ENCODE data around the gene CLPTM1L.

CLPTM1L gene

GRCh38 chr5:1367149-1367548, 22.2 kb upstream of the CLPTM1L start:
- ChIA-PET CTCF (no interaction called here), POLR2A (no interaction called here)
- TF ChIP-seq PKNOX1 (IDR thresholded peaks at IDR 0.05) (no peak), ZNF384 (IDR thresholded peaks at IDR 0.05) (no peak), ARNT (IDR thresholded peaks at IDR 0.05) (no peak), FOXM1 (IDR thresholded peaks at IDR 0.05; ENCODE audit: borderline replicate concordance) (no peak), SUZ12 (IDR thresholded peaks at IDR 0.05) (no peak), LEF1 (IDR thresholded peaks at IDR 0.05; ENCODE audit: borderline replicate concordance) (no peak), TARDBP (IDR thresholded peaks at IDR 0.05) (no peak), BHLHE40 (IDR thresholded peaks at IDR 0.05; ENCODE audit: borderline replicate concordance) (no peak), HDGF (IDR thresholded peaks at IDR 0.05; ENCODE audit: borderline replicate concordance) (no peak), FOXA1 (IDR thresholded peaks at IDR 0.05) (no peak), SP1 (IDR thresholded peaks at IDR 0.05) (no peak), CTBP1 (IDR thresholded peaks at IDR 0.05; ENCODE audit: borderline replicate concordance) (no peak), L3MBTL2 (conservative IDR thresholded peaks at IDR 0.05) (no peak), NFRKB (IDR thresholded peaks at IDR 0.05) (no peak), FOXK2 (IDR thresholded peaks at IDR 0.05) (no peak), ELF4 (IDR thresholded peaks at IDR 0.05) (no peak)
- no peak for DNase-seq (ENCODE audit: extremely low spot score)

- ChIA-PET CTCF (no interaction called here), POLR2A (no interaction called here)
- TF ChIP-seq FOXM1 (IDR thresholded peaks at IDR 0.05; ENCODE audit: borderline replicate concordance): no peak
- no peak for TF ChIP-seq NFRKB (IDR thresholded peaks at IDR 0.05)
- DNase-seq (ENCODE audit: extremely low spot score): no peak
These were observed 21.6 kb upstream of the CLPTM1L start for GRCh38 chr5:1366514-1366913.

- TF ChIP-seq CTBP1 (IDR thresholded peaks at IDR 0.05; ENCODE audit: borderline replicate concordance): no peak
- TF ChIP-seq L3MBTL2 (conservative IDR thresholded peaks at IDR 0.05): no peak
- TF ChIP-seq ELF4 (IDR thresholded peaks at IDR 0.05): no peak
- no peak for TF ChIP-seq BHLHE40 (IDR thresholded peaks at IDR 0.05; ENCODE audit: borderline replicate concordance)
- no peak for TF ChIP-seq TARDBP (IDR thresholded peaks at IDR 0.05)
- no peak for TF ChIP-seq NFRKB (IDR thresholded peaks at IDR 0.05)
- TF ChIP-seq PKNOX1 (IDR thresholded peaks at IDR 0.05): no peak
- no peak for TF ChIP-seq ZNF384 (IDR thresholded peaks at IDR 0.05)
- no peak for TF ChIP-seq FOXA1 (IDR thresholded peaks at IDR 0.05)
- no peak for TF ChIP-seq HDGF (IDR thresholded peaks at IDR 0.05; ENCODE audit: borderline replicate concordance)
- no peak for TF ChIP-seq SUZ12 (IDR thresholded peaks at IDR 0.05)
- TF ChIP-seq SP1 (IDR thresholded peaks at IDR 0.05): no peak
- DNase-seq (ENCODE audit: extremely low spot score): no peak
- ChIA-PET CTCF (interaction anchor here (0.6 kb wide), 1 partner anchor 48 kb away, joined by 3 read pairs; no protein-coding TSS in a partner anchor), POLR2A (no interaction called here)
These were observed 19.3 kb upstream of the CLPTM1L start for GRCh38 chr5:1364211-1364610.

GRCh38 chr5:1363581-1363980, 18.7 kb upstream of the CLPTM1L start:
- CTCF ChIA-PET: interaction anchor here (0.6 kb wide), 1 partner anchor 48 kb away, joined by 3 read pairs; no protein-coding TSS in a partner anchor
- POLR2A ChIA-PET: no interaction called here
- DNase-seq (ENCODE audit: extremely low spot score): no peak
- no peak for TF ChIP-seq ELF4 (IDR thresholded peaks at IDR 0.05)
- TF ChIP-seq FOXA1 (IDR thresholded peaks at IDR 0.05): no peak
- TF ChIP-seq FOXK2 (IDR thresholded peaks at IDR 0.05): no peak
- TF ChIP-seq HDGF (IDR thresholded peaks at IDR 0.05; ENCODE audit: borderline replicate concordance): no peak
- TF ChIP-seq SUZ12 (IDR thresholded peaks at IDR 0.05): no peak
- TF ChIP-seq ARNT (IDR thresholded peaks at IDR 0.05): no peak
- TF ChIP-seq NFRKB (IDR thresholded peaks at IDR 0.05): no peak
- TF ChIP-seq TARDBP (IDR thresholded peaks at IDR 0.05): no peak
- TF ChIP-seq L3MBTL2 (conservative IDR thresholded peaks at IDR 0.05): no peak
- no peak for TF ChIP-seq FOXM1 (IDR thresholded peaks at IDR 0.05; ENCODE audit: borderline replicate concordance)
- TF ChIP-seq ZNF384 (IDR thresholded peaks at IDR 0.05): no peak

GRCh38 chr5:1363160-1363559, 18.3 kb upstream of the CLPTM1L start:
- ChIA-PET POLR2A (no interaction called here), CTCF (interaction anchor here (0.7 kb wide), 1 partner anchor 11 kb away, joined by 3 read pairs; no protein-coding TSS in a partner anchor)
- no peak for DNase-seq (ENCODE audit: extremely low spot score)
- no peak for TF ChIP-seq SP1 (IDR thresholded peaks at IDR 0.05)
- no peak for TF ChIP-seq NFRKB (IDR thresholded peaks at IDR 0.05)

- ChIA-PET CTCF (interaction anchor here (0.7 kb wide), 1 partner anchor 12 kb away, joined by 3 read pairs; no protein-coding TSS in a partner anchor), POLR2A (no interaction called here)
- TF ChIP-seq L3MBTL2 (conservative IDR thresholded peaks at IDR 0.05): no peak
- no peak for TF ChIP-seq ZNF384 (IDR thresholded peaks at IDR 0.05)
- TF ChIP-seq SP1 (IDR thresholded peaks at IDR 0.05): no peak
- no peak for TF ChIP-seq NFRKB (IDR thresholded peaks at IDR 0.05)
- no peak for TF ChIP-seq CTBP1 (IDR thresholded peaks at IDR 0.05; ENCODE audit: borderline replicate concordance)
- no peak for TF ChIP-seq FOXK2 (IDR thresholded peaks at IDR 0.05)
- no peak for TF ChIP-seq FOXM1 (IDR thresholded peaks at IDR 0.05; ENCODE audit: borderline replicate concordance)
- no peak for TF ChIP-seq PKNOX1 (IDR thresholded peaks at IDR 0.05)
- no peak for TF ChIP-seq TARDBP (IDR thresholded peaks at IDR 0.05)
- TF ChIP-seq SUZ12 (IDR thresholded peaks at IDR 0.05): no peak
- no peak for TF ChIP-seq BHLHE40 (IDR thresholded peaks at IDR 0.05; ENCODE audit: borderline replicate concordance)
- TF ChIP-seq HDGF (IDR thresholded peaks at IDR 0.05; ENCODE audit: borderline replicate concordance): no peak
- no peak for TF ChIP-seq FOXA1 (IDR thresholded peaks at IDR 0.05)
- TF ChIP-seq ARNT (IDR thresholded peaks at IDR 0.05): no peak
- TF ChIP-seq ELF4 (IDR thresholded peaks at IDR 0.05): no peak
- no peak for TF ChIP-seq LEF1 (IDR thresholded peaks at IDR 0.05; ENCODE audit: borderline replicate concordance)
- no peak for DNase-seq (ENCODE audit: extremely low spot score)
These were observed 17.5 kb upstream of the CLPTM1L start for GRCh38 chr5:1362242-1363015.

Data from HEK293T (cell line).